HG03095 (cell line): ENCODE results near the gene LPCAT3.
"Not testable (repeated sequence)": the region's sequence is repeated elsewhere in the genome, so short reads cannot be mapped to it uniquely, and the experiment has no call there.

ENCODE experiments used
- ATAC-seq: cut with Tn5 transposase; IDR thresholded peaks from one replicate; pipeline ENCODE4 v1.9.1; 2021; ENCODE audit warnings: moderate library complexity; ENCODE audit not compliant: unreplicated experiment

LPCAT3 gene

GRCh38 chr12:7018350-7019042 is at the start of gene LPCAT3:
Gene LPCAT3 (minus strand): TSS chr12:7018476. CDS start chr12:7018424, 52 bp downstream.
- peak; percentile 93 for ATAC-seq

- no peak for ATAC-seq
Observed at GRCh38 chr12:7067096-7067495, 48.8 kb upstream of the LPCAT3 start.

GRCh38 chr12:7066596-7066995 is 48.3 kb upstream of the LPCAT3 start:
- no peak for ATAC-seq

GRCh38 chr12:7065073-7065623 is 46.9 kb upstream of the LPCAT3 start:
- ATAC-seq = no peak

- ATAC-seq = no peak
Observed at GRCh38 chr12:7064516-7064915, 46.2 kb upstream of the LPCAT3 start.

- no peak for ATAC-seq
Observed at GRCh38 chr12:7061596-7061995, 43.3 kb upstream of the LPCAT3 start.

GRCh38 chr12:7061138-7061537 is 42.9 kb upstream of the LPCAT3 start:
- no peak for ATAC-seq

GRCh38 chr12:7060353-7060954 is 42.2 kb upstream of the LPCAT3 start, which contains the start of gene C1S:
Gene C1S (plus strand): TSS chr12:7060718. CDS start chr12:7061913, 1,195 bp downstream.
- ATAC-seq = no peak

- ATAC-seq = no peak
Observed at GRCh38 chr12:7059780-7060179, 41.5 kb upstream of the LPCAT3 start.

- ATAC-seq = no peak
Observed at GRCh38 chr12:7058850-7059395, 40.6 kb upstream of the LPCAT3 start.

- ATAC-seq = no peak
Observed at GRCh38 chr12:7058163-7058845, 40.0 kb upstream of the LPCAT3 start.

- ATAC-seq = not testable (repeated sequence)
Observed at GRCh38 chr12:7055736-7056135, 37.5 kb upstream of the LPCAT3 start.

- no peak for ATAC-seq
Observed at GRCh38 chr12:7054925-7055324, 36.6 kb upstream of the LPCAT3 start.

GRCh38 chr12:7049973-7050372 is 31.7 kb upstream of the LPCAT3 start:
- ATAC-seq = not testable (repeated sequence)

GRCh38 chr12:7049445-7049951 is 31.2 kb upstream of the LPCAT3 start:
- ATAC-seq = not testable (repeated sequence)

GRCh38 chr12:7047306-7047705 is 29.0 kb upstream of the LPCAT3 start:
- no peak for ATAC-seq

- ATAC-seq = no peak
Observed at GRCh38 chr12:7046383-7047105, 28.3 kb upstream of the LPCAT3 start.

GRCh38 chr12:7045913-7046312 is 27.6 kb upstream of the LPCAT3 start:
- ATAC-seq = no peak

- ATAC-seq = no peak
Observed at GRCh38 chr12:7042842-7043241, 24.6 kb upstream of the LPCAT3 start.

GRCh38 chr12:7039403-7039802 is 21.1 kb upstream of the LPCAT3 start:
- ATAC-seq = no peak

GRCh38 chr12:7038591-7038990 is 20.3 kb upstream of the LPCAT3 start:
- ATAC-seq = no peak
